H9 (cell line): ENCODE data around the gene SCYGR1. TPM values are rescaled to one million over a fixed set of nuclear protein-coding genes. Genes with fewer than 3 reads are reported as not detected.
"Not testable (repeated sequence)": the region's sequence is repeated elsewhere in the genome, so short reads cannot be mapped to it uniquely, and the experiment has no call there.

Source experiments
- DNase-seq: peaks from one replicate; pipeline ENCODE4 v3.0.0-alpha.2; 2017
- H2AFZ ChIP-seq: one replicate; pipeline ENCODE4 v1.6.1; 2013; ENCODE audit warnings: mild to moderate bottlenecking, low read length, control low read depth, moderate library complexity
- H2AK5ac ChIP-seq: 2 replicates; pipeline ENCODE4 v1.6.1; 2013; ENCODE audit warnings: low read length, control low read depth, mixed read lengths; ENCODE audit not compliant: insufficient read length
- H2BK120ac ChIP-seq: one replicate; pipeline ENCODE4 v1.6.1; 2013; ENCODE audit warnings: low read depth, mild to moderate bottlenecking, low read length, control low read depth, inconsistent platforms; ENCODE audit not compliant: poor library complexity, severe bottlenecking
- H2BK12ac ChIP-seq: 2 replicates; pipeline ENCODE4 v1.6.1; 2013; ENCODE audit warnings: low read length, control low read depth, mixed read lengths, low read depth; ENCODE audit not compliant: insufficient read length
- H2BK15ac ChIP-seq: 2 replicates; pipeline ENCODE4 v1.6.1; 2013; ENCODE audit warnings: low read depth, low read length, control low read depth
- H2BK20ac ChIP-seq: one replicate; pipeline ENCODE4 v1.6.1; 2013; ENCODE audit warnings: low read depth, mild to moderate bottlenecking, low read length, control low read depth, inconsistent platforms; ENCODE audit not compliant: poor library complexity, severe bottlenecking
- H2BK5ac ChIP-seq: 2 replicates; pipeline ENCODE4 v1.6.1; 2013; ENCODE audit warnings: low read length, control low read depth, mixed read lengths; ENCODE audit not compliant: insufficient read length
- H3K14ac ChIP-seq: 2 replicates; pipeline ENCODE4 v1.6.1; 2013; ENCODE audit warnings: low read length, control low read depth; ENCODE audit not compliant: insufficient read depth
- H3K18ac ChIP-seq: 2 replicates; pipeline ENCODE4 v1.6.1; 2013; ENCODE audit warnings: low read depth, mild to moderate bottlenecking, mixed read lengths, low read length, control low read depth; ENCODE audit not compliant: insufficient read length
- H3K23ac ChIP-seq: 2 replicates; pipeline ENCODE4 v1.6.1; 2013; ENCODE audit warnings: low read length, control low read depth, mixed read lengths, low read depth; ENCODE audit not compliant: insufficient read length
- H3K23me2 ChIP-seq: 2 replicates; pipeline ENCODE4 v1.6.1; 2013; ENCODE audit warnings: low read depth, mild to moderate bottlenecking, mixed read lengths, low read length, control low read depth; ENCODE audit not compliant: insufficient read length, poor library complexity, severe bottlenecking
- H3K27ac ChIP-seq: 2 replicates; pipeline ENCODE4 v1.5.1; 2013; ENCODE audit warnings: low read length, control low read depth, mixed read lengths, low read depth; ENCODE audit not compliant: insufficient read length
- H3K27me3 ChIP-seq: 2 replicates; pipeline ENCODE4 v1.6.1; 2013; ENCODE audit warnings: low read length, control low read depth, inconsistent platforms; ENCODE audit not compliant: insufficient read depth
- H3K4ac ChIP-seq: 2 replicates; pipeline ENCODE4 v1.6.1; 2013; ENCODE audit warnings: low read depth, mild to moderate bottlenecking, control low read depth, inconsistent platforms, low read length, moderate library complexity
- H3K4me1 ChIP-seq: 2 replicates; pipeline ENCODE4 v1.6.1; 2013; ENCODE audit warnings: low read length, control low read depth, inconsistent platforms; ENCODE audit not compliant: insufficient read depth
- H3K4me2 ChIP-seq: 2 replicates; pipeline ENCODE4 v1.6.1; 2013; ENCODE audit warnings: low read length, control low read depth, mixed read lengths; ENCODE audit not compliant: insufficient read length, insufficient read depth
- H3K56ac ChIP-seq: 2 replicates; pipeline ENCODE4 v1.6.1; 2013; ENCODE audit warnings: low read depth, mild to moderate bottlenecking, mixed read lengths, low read length, control low read depth; ENCODE audit not compliant: insufficient read length
- H3K79me1 ChIP-seq: 2 replicates; pipeline ENCODE4 v1.6.1; 2013; ENCODE audit warnings: low read depth, mild to moderate bottlenecking, moderate library complexity, low read length, control low read depth, inconsistent platforms; ENCODE audit not compliant: insufficient read depth, poor library complexity, severe bottlenecking
- H3K79me2 ChIP-seq: 2 replicates; pipeline ENCODE4 v1.6.1; 2013; ENCODE audit warnings: low read length, control low read depth, inconsistent platforms; ENCODE audit not compliant: insufficient read depth
- H3K9ac ChIP-seq: 2 replicates; pipeline ENCODE4 v1.6.1; 2013; ENCODE audit warnings: low read length, control low read depth, mixed read lengths; ENCODE audit not compliant: insufficient read length; ENCODE audit errors: extremely low read depth
- H3K9me3 ChIP-seq: one replicate; pipeline ENCODE4 v1.6.1; 2013; ENCODE audit warnings: low read depth, low read length, inconsistent platforms; ENCODE audit not compliant: control insufficient read depth
- H3T11ph ChIP-seq: one replicate; pipeline ENCODE4 v1.6.1; 2013; ENCODE audit warnings: mild to moderate bottlenecking, low read length, control low read depth, inconsistent platforms
- H4K20me1 ChIP-seq: one replicate; pipeline ENCODE4 v1.6.1; 2013; ENCODE audit not compliant: control insufficient read depth, insufficient read length, insufficient read depth
- H4K5ac ChIP-seq: 2 replicates; pipeline ENCODE4 v1.6.1; 2013; ENCODE audit warnings: low read depth, mild to moderate bottlenecking, mixed read lengths, low read length, control low read depth; ENCODE audit not compliant: insufficient read length
- H4K8ac ChIP-seq: replicated peaks from 2 replicates; pipeline ENCODE4 v1.6.1; 2013; ENCODE audit warnings: low read length, control low read depth, mixed read lengths, low read depth; ENCODE audit not compliant: insufficient read length
- H4K91ac ChIP-seq: 2 replicates; pipeline ENCODE4 v1.6.1; 2013; ENCODE audit warnings: low read depth, mild to moderate bottlenecking, moderate library complexity, mixed read lengths, low read length, control low read depth; ENCODE audit not compliant: insufficient read length
- H3K27ac Mint-ChIP-seq, 3 experiments: 2 replicates in 2 of 3; 3 replicates in 1 of 3; pipeline ENCODE4 v1.8.0; 2020 to 2021; ENCODE audit warnings: mixed read lengths in 3 of 3, mild to moderate bottlenecking in 1 of 3, moderate library complexity in 1 of 3
- H3K27me3 Mint-ChIP-seq: 2 replicates; pipeline ENCODE4 v1.8.0; 2021; ENCODE audit warnings: low read depth, mild to moderate bottlenecking, moderate library complexity, mixed read lengths
- H3K36me3 Mint-ChIP-seq, 3 experiments: 2 replicates in 2 of 3; 3 replicates in 1 of 3; pipeline ENCODE4 v1.8.0; 2020 to 2021; ENCODE audit warnings: low read depth in 3 of 3, mixed read lengths in 3 of 3; ENCODE audit not compliant: insufficient read depth in 1 of 3
- H3K4me1 Mint-ChIP-seq, 2 experiments: 2 replicates each; pipeline ENCODE4 v1.8.0; 2020; ENCODE audit warnings: mixed read lengths in 2 of 2
- H3K4me3 Mint-ChIP-seq, 2 experiments: 2 replicates in 1 of 2; 3 replicates in 1 of 2; pipeline ENCODE4 v1.8.0; 2020 to 2021; ENCODE audit warnings: mild to moderate bottlenecking in 2 of 2, mixed read lengths in 2 of 2, moderate library complexity in 1 of 2
- H3K9me3 Mint-ChIP-seq, 2 experiments: 2 replicates in 1 of 2; 3 replicates in 1 of 2; pipeline ENCODE4 v1.8.0; 2020; ENCODE audit warnings: mild to moderate bottlenecking in 2 of 2, mixed read lengths in 2 of 2, moderate library complexity in 1 of 2
- WGBS: extraction: QIAGEN DNeasy Blood & Tissue Kit; methylation state at CpG from one replicate; pipeline ENCODE4 v1.1.7; 2013; ENCODE audit warnings: missing lambda C conversion rate, low lambda C conversion rate, mixed read lengths; ENCODE audit not compliant: insufficient read length; ENCODE audit errors: extremely low coverage; 5-methylcytosine and 5-hydroxymethylcytosine counted together
- long read RNA-seq: library from polyadenylated mRNA; unstranded; transcript quantifications from one replicate; pipeline ENCODE4 v2.0.0, GENCODE V29; 2020
- total RNA-seq: library from RNA; stranded (reverse); gene quantifications from 2 replicates; pipeline ENCODE4 v1.2.1, GENCODE V29; 2021

The SCYGR1 gene
- not detected in 2 replicates for total RNA-seq
- long read RNA-seq, result 0 reads

- H2BK20ac ChIP-seq, H2AFZ ChIP-seq, H3K27ac ChIP-seq, H2BK15ac ChIP-seq, H4K20me1 ChIP-seq, H3K27me3 ChIP-seq, H3K9ac ChIP-seq, H3K27ac Mint-ChIP-seq, H4K5ac ChIP-seq, H4K91ac ChIP-seq, H3K27me3 Mint-ChIP-seq, H3K36me3 Mint-ChIP-seq, H3K14ac ChIP-seq, H3K4me3 Mint-ChIP-seq, H3K56ac ChIP-seq, H3K79me1 ChIP-seq, H3T11ph ChIP-seq, H2BK12ac ChIP-seq, H2AK5ac ChIP-seq, H2BK120ac ChIP-seq, H3K23me2 ChIP-seq, H3K4me1 Mint-ChIP-seq, H3K4ac ChIP-seq, DNase-seq, H3K79me2 ChIP-seq, H3K9me3 ChIP-seq, H3K4me1 ChIP-seq, H4K8ac ChIP-seq, H3K4me2 ChIP-seq, H3K9me3 Mint-ChIP-seq, H2BK5ac ChIP-seq, H3K18ac ChIP-seq, H3K23ac ChIP-seq: not testable (repeated sequence)
- no CpG with 5 or more reads among the region's 7 CpGs for WGBS
Measured at GRCh38 chr2:227387583-227387982, at the start of gene SCYGR1. TSS of gene SCYGR1 (minus strand) at chr2:227387949. CDS start at chr2:227387949, 0 bp downstream.
